ENCODE data around the gene SKAP1. TPM values are rescaled to one million over a fixed set of nuclear protein-coding genes. Genes with fewer than 3 reads are reported as not detected.
"Not testable (repeated sequence)": the region's sequence is repeated elsewhere in the genome, so short reads cannot be mapped to it uniquely, and the experiment has no call there.

SKAP1 gene
- total RNA-seq, 1 donor from 2014 or later, result 51.9 TPM

GRCh38 chr17:48340916-48341315, 89.1 kb downstream of the SKAP1 start:
- Mint-ChIP-seq H3K9me3 (no peaks in the 10 kb centered on the region), H3K36me3 (ENCODE audit: low read depth) (peaks cover 24% of the 10 kb centered on the region), H3K27ac (no peak overlapping the region)

GRCh38 chr17:48338720-48339119, 91.3 kb downstream of the SKAP1 start:
- no peaks in the 10 kb centered on the region for H3K27me3 Mint-ChIP-seq (ENCODE audit: insufficient read depth)
- H3K4me1 Mint-ChIP-seq (ENCODE audit: low read depth), result peaks cover 7% of the 10 kb centered on the region
- no peak overlapping the region for H3K27ac Mint-ChIP-seq
- H3K4me3 Mint-ChIP-seq, result no peak overlapping the region
- no peak for DNase-seq (ENCODE audit: low spot score)
- no peaks in the 10 kb centered on the region for H3K9me3 Mint-ChIP-seq
- peaks cover 11% of the 10 kb centered on the region for H3K36me3 Mint-ChIP-seq (ENCODE audit: low read depth)
- intact Hi-C loops (cut with micrococcal nuclease), result loop anchor here (10.0 kb wide), 1 partner anchor 416 kb away; no protein-coding TSS in a partner anchor

More at GRCh38 chr17:48340916-48341315, 89.1 kb downstream of the SKAP1 start:
- intact Hi-C loops (cut with micrococcal nuclease), result no loop called here
- DNase-seq (ENCODE audit: low spot score), result no peak
- Mint-ChIP-seq H3K4me3 (no peak overlapping the region), H3K4me1 (ENCODE audit: low read depth) (peaks cover 9% of the 10 kb centered on the region), H3K27me3 (ENCODE audit: insufficient read depth) (no peaks in the 10 kb centered on the region)

GRCh38 chr17:48337903-48338302, 92.1 kb downstream of the SKAP1 start:
- H3K36me3 Mint-ChIP-seq (ENCODE audit: low read depth), result peaks cover 11% of the 10 kb centered on the region
- not testable (repeated sequence) for H3K27me3 Mint-ChIP-seq (ENCODE audit: insufficient read depth); H3K4me3 Mint-ChIP-seq; H3K9me3 Mint-ChIP-seq; DNase-seq (ENCODE audit: low spot score); H3K27ac Mint-ChIP-seq
- intact Hi-C loops (cut with micrococcal nuclease), result loop anchor here (10.0 kb wide), 1 partner anchor 417 kb away; no protein-coding TSS in a partner anchor
- H3K4me1 Mint-ChIP-seq (ENCODE audit: low read depth), result peaks cover 13% of the 10 kb centered on the region

GRCh38 chr17:48336986-48337385, 93.0 kb downstream of the SKAP1 start:
- H3K27ac Mint-ChIP-seq, result no peak overlapping the region
- H3K4me3 Mint-ChIP-seq, result no peak overlapping the region
- H3K4me1 Mint-ChIP-seq (ENCODE audit: low read depth), result peaks cover 16% of the 10 kb centered on the region
- H3K9me3 Mint-ChIP-seq, result no peaks in the 10 kb centered on the region
- intact Hi-C loops (cut with micrococcal nuclease), result loop anchor here (1.0 to 10.0 kb wide), 4 partner anchors 120 to 418 kb away; no protein-coding TSS in a partner anchor
- no peaks in the 10 kb centered on the region for H3K27me3 Mint-ChIP-seq (ENCODE audit: insufficient read depth)
- peaks cover 5% of the 10 kb centered on the region for H3K36me3 Mint-ChIP-seq (ENCODE audit: low read depth)
- DNase-seq (ENCODE audit: low spot score), result no peak

- H3K4me1 Mint-ChIP-seq (ENCODE audit: low read depth), result peaks cover 16% of the 10 kb centered on the region
- H3K27me3 Mint-ChIP-seq (ENCODE audit: insufficient read depth), result no peaks in the 10 kb centered on the region
- peaks cover 4% of the 10 kb centered on the region for H3K36me3 Mint-ChIP-seq (ENCODE audit: low read depth)
- DNase-seq (ENCODE audit: low spot score), result no peak
- no peak overlapping the region for H3K27ac Mint-ChIP-seq
- no peak overlapping the region for H3K4me3 Mint-ChIP-seq
- intact Hi-C loops (cut with micrococcal nuclease), result loop anchor here (1.0 to 10.0 kb wide), 4 partner anchors 121 to 419 kb away; no protein-coding TSS in a partner anchor
- H3K9me3 Mint-ChIP-seq, result no peaks in the 10 kb centered on the region
These were observed 94.0 kb downstream of the SKAP1 start for GRCh38 chr17:48335858-48336500.

- Mint-ChIP-seq H3K4me3 (no peak overlapping the region), H3K27ac (no peak overlapping the region), H3K9me3 (no peaks in the 10 kb centered on the region), H3K4me1 (ENCODE audit: low read depth) (peaks cover 22% of the 10 kb centered on the region), H3K27me3 (ENCODE audit: insufficient read depth) (no peaks in the 10 kb centered on the region), H3K36me3 (ENCODE audit: low read depth) (peaks cover 9% of the 10 kb centered on the region)
- intact Hi-C loops (cut with micrococcal nuclease), result loop anchor here (10.0 kb wide), 1 partner anchor 420 kb away; no protein-coding TSS in a partner anchor
- no peak for DNase-seq (ENCODE audit: low spot score)
These were observed 94.7 kb downstream of the SKAP1 start for GRCh38 chr17:48335146-48335784.

- Mint-ChIP-seq H3K36me3 (ENCODE audit: low read depth) (peaks cover 11% of the 10 kb centered on the region), H3K4me3 (no peak overlapping the region), H3K27ac (no peak overlapping the region), H3K27me3 (ENCODE audit: insufficient read depth) (no peaks in the 10 kb centered on the region), H3K4me1 (ENCODE audit: low read depth) (peaks cover 30% of the 10 kb centered on the region), H3K9me3 (no peaks in the 10 kb centered on the region)
- DNase-seq (ENCODE audit: low spot score), result no peak
- intact Hi-C loops (cut with micrococcal nuclease), result loop anchor here (1.0 to 10.0 kb wide), 3 partner anchors 38 to 422 kb away; no protein-coding TSS in a partner anchor
These were observed 96.9 kb downstream of the SKAP1 start for GRCh38 chr17:48333034-48333530.

GRCh38 chr17:48330887-48331286, 99.1 kb downstream of the SKAP1 start:
- Mint-ChIP-seq H3K27me3 (ENCODE audit: insufficient read depth) (no peaks in the 10 kb centered on the region), H3K27ac (no peak overlapping the region), H3K4me3 (no peak overlapping the region), H3K36me3 (ENCODE audit: low read depth) (peaks cover 11% of the 10 kb centered on the region), H3K9me3 (no peaks in the 10 kb centered on the region), H3K4me1 (ENCODE audit: low read depth) (peaks cover 26% of the 10 kb centered on the region)
- intact Hi-C loops (cut with micrococcal nuclease), result loop anchor here (5.0 to 10.0 kb wide), 2 partner anchors 69 to 424 kb away; no protein-coding TSS in a partner anchor
- no peak for DNase-seq (ENCODE audit: low spot score)

- intact Hi-C loops (cut with micrococcal nuclease), result loop anchor here (5.0 to 10.0 kb wide), 2 partner anchors 68 to 424 kb away; no protein-coding TSS in a partner anchor
- Mint-ChIP-seq H3K36me3 (ENCODE audit: low read depth) (peaks cover 11% of the 10 kb centered on the region), H3K9me3 (no peaks in the 10 kb centered on the region), H3K27ac (no peak overlapping the region), H3K4me1 (ENCODE audit: low read depth) (peaks cover 23% of the 10 kb centered on the region), H3K4me3 (no peak overlapping the region), H3K27me3 (ENCODE audit: insufficient read depth) (no peaks in the 10 kb centered on the region)
- no peak for DNase-seq (ENCODE audit: low spot score)
These were observed 99.6 kb downstream of the SKAP1 start for GRCh38 chr17:48330421-48330820.

GRCh38 chr17:48328457-48328856, 101.6 kb downstream of the SKAP1 start:
- no peaks in the 10 kb centered on the region for H3K9me3 Mint-ChIP-seq
- H3K4me3 Mint-ChIP-seq, result no peak overlapping the region
- intact Hi-C loops (cut with micrococcal nuclease), result no loop called here
- H3K36me3 Mint-ChIP-seq (ENCODE audit: low read depth), result peaks cover 11% of the 10 kb centered on the region
- H3K4me1 Mint-ChIP-seq (ENCODE audit: low read depth), result peaks cover 22% of the 10 kb centered on the region
- H3K27me3 Mint-ChIP-seq (ENCODE audit: insufficient read depth), result no peaks in the 10 kb centered on the region
- no peak for DNase-seq (ENCODE audit: low spot score)
- H3K27ac Mint-ChIP-seq, result no peak overlapping the region

GRCh38 chr17:48326310-48326709, 103.7 kb downstream of the SKAP1 start:
- H3K9me3 Mint-ChIP-seq, result no peaks in the 10 kb centered on the region
- intact Hi-C loops (cut with micrococcal nuclease), result no loop called here
- H3K36me3 Mint-ChIP-seq (ENCODE audit: low read depth), result peaks cover 11% of the 10 kb centered on the region
- H3K27me3 Mint-ChIP-seq (ENCODE audit: insufficient read depth), result no peaks in the 10 kb centered on the region
- peaks cover 15% of the 10 kb centered on the region for H3K4me1 Mint-ChIP-seq (ENCODE audit: low read depth)
- DNase-seq (ENCODE audit: low spot score), result no peak
- H3K4me3 Mint-ChIP-seq, result no peak overlapping the region
- H3K27ac Mint-ChIP-seq, result no peak overlapping the region

GRCh38 chr17:48322060-48322459, 108.0 kb downstream of the SKAP1 start:
- no peak overlapping the region for H3K27ac Mint-ChIP-seq
- H3K9me3 Mint-ChIP-seq, result no peaks in the 10 kb centered on the region
- no peak for DNase-seq (ENCODE audit: low spot score)
- H3K27me3 Mint-ChIP-seq (ENCODE audit: insufficient read depth), result no peaks in the 10 kb centered on the region
- H3K4me3 Mint-ChIP-seq, result no peak overlapping the region
- intact Hi-C loops (cut with micrococcal nuclease), result no loop called here
- H3K4me1 Mint-ChIP-seq (ENCODE audit: low read depth), result no peaks in the 10 kb centered on the region
- H3K36me3 Mint-ChIP-seq (ENCODE audit: low read depth), result no peaks in the 10 kb centered on the region

- no peak overlapping the region for H3K4me3 Mint-ChIP-seq
These were observed 112.3 kb downstream of the SKAP1 start for GRCh38 chr17:48317732-48318131.

More at GRCh38 chr17:48317732-48318131, 112.3 kb downstream of the SKAP1 start:
- intact Hi-C loops (cut with micrococcal nuclease), result no loop called here
- Mint-ChIP-seq H3K36me3 (ENCODE audit: low read depth) (peaks cover 11% of the 10 kb centered on the region), H3K27ac (no peak overlapping the region), H3K27me3 (ENCODE audit: insufficient read depth) (no peaks in the 10 kb centered on the region), H3K4me1 (ENCODE audit: low read depth) (peaks cover 7% of the 10 kb centered on the region), H3K9me3 (no peaks in the 10 kb centered on the region)
- DNase-seq (ENCODE audit: low spot score), result no peak
